Measurements from ENCODE around the gene KCTD20. TPM values are rescaled to one million over a fixed set of nuclear protein-coding genes. Genes with fewer than 3 reads are reported as not detected.

Gene KCTD20
- total and polyA plus RNA-seq, 9 of the 15 experiments (the other 6 are each of a cell fraction or from before 2014, with no cell fraction given), result 28.9 to 160 (median 70.6) TPM

DNA sequence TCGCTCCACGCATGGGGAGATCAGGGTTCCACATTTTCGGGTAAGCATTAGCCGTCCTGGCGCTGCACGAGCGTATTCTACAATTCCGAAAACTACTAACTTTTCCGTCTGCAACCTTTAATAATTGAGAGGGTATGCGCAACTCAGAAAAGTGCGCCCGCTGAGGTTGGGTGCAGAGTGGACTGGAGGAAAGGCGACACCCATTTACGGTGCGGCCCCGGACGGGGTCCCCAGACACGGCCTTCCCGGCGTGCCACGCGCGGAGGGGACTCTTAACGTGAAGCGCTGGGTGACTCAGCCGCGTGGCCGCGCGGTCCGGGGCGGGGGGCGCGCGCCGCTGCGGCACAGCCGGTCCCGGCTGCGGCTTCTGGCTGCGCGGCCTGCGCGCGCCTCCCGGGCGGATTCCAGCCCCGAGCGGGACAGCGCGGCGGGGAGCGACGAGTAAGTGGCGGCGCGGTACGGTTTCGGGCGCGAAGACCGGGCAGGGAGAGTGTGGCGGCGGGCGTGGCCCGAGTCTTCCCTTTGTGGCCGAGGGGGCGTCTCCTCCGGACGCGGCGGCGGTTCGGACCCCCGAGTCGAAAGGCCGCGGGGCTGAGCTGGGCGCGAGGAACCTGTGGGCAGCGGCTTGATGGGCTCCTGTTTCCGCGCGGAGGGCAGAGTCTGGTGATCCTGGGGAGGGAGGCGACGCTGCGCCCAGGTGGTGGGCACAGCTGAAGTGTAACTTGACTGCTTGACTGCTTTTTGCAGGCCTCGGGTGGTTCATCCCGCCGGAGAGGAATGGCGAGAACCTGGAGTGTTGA lies at the start of gene KCTD20, which contains the start of gene PXT1 (continued):
- TF ChIP-seq, protein P1, sequence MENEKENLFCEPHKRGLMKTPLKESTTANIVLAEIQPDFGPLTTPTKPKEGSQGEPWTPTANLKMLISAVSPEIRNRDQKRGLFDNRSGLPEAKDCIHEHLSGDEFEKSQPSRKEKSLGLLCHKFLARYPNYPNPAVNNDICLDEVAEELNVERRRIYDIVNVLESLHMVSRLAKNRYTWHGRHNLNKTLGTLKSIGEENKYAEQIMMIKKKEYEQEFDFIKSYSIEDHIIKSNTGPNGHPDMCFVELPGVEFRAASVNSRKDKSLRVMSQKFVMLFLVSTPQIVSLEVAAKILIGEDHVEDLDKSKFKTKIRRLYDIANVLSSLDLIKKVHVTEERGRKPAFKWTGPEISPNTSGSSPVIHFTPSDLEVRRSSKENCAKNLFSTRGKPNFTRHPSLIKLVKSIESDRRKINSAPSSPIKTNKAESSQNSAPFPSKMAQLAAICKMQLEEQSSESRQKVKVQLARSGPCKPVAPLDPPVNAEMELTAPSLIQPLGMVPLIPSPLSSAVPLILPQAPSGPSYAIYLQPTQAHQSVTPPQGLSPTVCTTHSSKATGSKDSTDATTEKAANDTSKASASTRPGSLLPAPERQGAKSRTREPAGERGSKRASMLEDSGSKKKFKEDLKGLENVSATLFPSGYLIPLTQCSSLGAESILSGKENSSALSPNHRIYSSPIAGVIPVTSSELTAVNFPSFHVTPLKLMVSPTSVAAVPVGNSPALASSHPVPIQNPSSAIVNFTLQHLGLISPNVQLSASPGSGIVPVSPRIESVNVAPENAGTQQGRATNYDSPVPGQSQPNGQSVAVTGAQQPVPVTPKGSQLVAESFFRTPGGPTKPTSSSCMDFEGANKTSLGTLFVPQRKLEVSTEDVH (IDR thresholded peaks at IDR 0.05; ENCODE audit: low read depth, partially characterized antibody), result no peak
- no peak for TF ChIP-seq SRSF1 (IDR thresholded peaks at IDR 0.05; ENCODE audit: low read depth, low read length)
- no peak for TF ChIP-seq POLR3G (IDR thresholded peaks at IDR 0.05; ENCODE audit: extremely low read depth, insufficient read length, insufficient replicate concordance)
- TF ChIP-seq, protein P2, sequence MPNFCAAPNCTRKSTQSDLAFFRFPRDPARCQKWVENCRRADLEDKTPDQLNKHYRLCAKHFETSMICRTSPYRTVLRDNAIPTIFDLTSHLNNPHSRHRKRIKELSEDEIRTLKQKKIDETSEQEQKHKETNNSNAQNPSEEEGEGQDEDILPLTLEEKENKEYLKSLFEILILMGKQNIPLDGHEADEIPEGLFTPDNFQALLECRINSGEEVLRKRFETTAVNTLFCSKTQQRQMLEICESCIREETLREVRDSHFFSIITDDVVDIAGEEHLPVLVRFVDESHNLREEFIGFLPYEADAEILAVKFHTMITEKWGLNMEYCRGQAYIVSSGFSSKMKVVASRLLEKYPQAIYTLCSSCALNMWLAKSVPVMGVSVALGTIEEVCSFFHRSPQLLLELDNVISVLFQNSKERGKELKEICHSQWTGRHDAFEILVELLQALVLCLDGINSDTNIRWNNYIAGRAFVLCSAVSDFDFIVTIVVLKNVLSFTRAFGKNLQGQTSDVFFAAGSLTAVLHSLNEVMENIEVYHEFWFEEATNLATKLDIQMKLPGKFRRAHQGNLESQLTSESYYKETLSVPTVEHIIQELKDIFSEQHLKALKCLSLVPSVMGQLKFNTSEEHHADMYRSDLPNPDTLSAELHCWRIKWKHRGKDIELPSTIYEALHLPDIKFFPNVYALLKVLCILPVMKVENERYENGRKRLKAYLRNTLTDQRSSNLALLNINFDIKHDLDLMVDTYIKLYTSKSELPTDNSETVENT (CRISPR knock-in tag; IDR thresholded peaks at IDR 0.05), result peak; percentile 95
- TF ChIP-seq, protein P3, sequence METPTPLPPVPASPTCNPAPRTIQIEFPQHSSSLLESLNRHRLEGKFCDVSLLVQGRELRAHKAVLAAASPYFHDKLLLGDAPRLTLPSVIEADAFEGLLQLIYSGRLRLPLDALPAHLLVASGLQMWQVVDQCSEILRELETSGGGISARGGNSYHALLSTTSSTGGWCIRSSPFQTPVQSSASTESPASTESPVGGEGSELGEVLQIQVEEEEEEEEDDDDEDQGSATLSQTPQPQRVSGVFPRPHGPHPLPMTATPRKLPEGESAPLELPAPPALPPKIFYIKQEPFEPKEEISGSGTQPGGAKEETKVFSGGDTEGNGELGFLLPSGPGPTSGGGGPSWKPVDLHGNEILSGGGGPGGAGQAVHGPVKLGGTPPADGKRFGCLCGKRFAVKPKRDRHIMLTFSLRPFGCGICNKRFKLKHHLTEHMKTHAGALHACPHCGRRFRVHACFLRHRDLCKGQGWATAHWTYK (CRISPR knock-in tag; IDR thresholded peaks at IDR 0.05), result peak; percentile 83
- TF ChIP-seq, protein P4, sequence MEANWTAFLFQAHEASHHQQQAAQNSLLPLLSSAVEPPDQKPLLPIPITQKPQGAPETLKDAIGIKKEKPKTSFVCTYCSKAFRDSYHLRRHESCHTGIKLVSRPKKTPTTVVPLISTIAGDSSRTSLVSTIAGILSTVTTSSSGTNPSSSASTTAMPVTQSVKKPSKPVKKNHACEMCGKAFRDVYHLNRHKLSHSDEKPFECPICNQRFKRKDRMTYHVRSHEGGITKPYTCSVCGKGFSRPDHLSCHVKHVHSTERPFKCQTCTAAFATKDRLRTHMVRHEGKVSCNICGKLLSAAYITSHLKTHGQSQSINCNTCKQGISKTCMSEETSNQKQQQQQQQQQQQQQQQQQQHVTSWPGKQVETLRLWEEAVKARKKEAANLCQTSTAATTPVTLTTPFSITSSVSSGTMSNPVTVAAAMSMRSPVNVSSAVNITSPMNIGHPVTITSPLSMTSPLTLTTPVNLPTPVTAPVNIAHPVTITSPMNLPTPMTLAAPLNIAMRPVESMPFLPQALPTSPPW (CRISPR knock-in tag; IDR thresholded peaks at IDR 0.05), result peak; percentile 90
- TF ChIP-seq FIP1L1 (IDR thresholded peaks at IDR 0.05; ENCODE audit: low read depth, low read length, poor library complexity, severe bottlenecking), result peak; percentile 83
- no peak for TF ChIP-seq FUS (optimal IDR thresholded peaks at IDR 0.05; ENCODE audit: low read depth, low read length)
- TF ChIP-seq, protein P5, sequence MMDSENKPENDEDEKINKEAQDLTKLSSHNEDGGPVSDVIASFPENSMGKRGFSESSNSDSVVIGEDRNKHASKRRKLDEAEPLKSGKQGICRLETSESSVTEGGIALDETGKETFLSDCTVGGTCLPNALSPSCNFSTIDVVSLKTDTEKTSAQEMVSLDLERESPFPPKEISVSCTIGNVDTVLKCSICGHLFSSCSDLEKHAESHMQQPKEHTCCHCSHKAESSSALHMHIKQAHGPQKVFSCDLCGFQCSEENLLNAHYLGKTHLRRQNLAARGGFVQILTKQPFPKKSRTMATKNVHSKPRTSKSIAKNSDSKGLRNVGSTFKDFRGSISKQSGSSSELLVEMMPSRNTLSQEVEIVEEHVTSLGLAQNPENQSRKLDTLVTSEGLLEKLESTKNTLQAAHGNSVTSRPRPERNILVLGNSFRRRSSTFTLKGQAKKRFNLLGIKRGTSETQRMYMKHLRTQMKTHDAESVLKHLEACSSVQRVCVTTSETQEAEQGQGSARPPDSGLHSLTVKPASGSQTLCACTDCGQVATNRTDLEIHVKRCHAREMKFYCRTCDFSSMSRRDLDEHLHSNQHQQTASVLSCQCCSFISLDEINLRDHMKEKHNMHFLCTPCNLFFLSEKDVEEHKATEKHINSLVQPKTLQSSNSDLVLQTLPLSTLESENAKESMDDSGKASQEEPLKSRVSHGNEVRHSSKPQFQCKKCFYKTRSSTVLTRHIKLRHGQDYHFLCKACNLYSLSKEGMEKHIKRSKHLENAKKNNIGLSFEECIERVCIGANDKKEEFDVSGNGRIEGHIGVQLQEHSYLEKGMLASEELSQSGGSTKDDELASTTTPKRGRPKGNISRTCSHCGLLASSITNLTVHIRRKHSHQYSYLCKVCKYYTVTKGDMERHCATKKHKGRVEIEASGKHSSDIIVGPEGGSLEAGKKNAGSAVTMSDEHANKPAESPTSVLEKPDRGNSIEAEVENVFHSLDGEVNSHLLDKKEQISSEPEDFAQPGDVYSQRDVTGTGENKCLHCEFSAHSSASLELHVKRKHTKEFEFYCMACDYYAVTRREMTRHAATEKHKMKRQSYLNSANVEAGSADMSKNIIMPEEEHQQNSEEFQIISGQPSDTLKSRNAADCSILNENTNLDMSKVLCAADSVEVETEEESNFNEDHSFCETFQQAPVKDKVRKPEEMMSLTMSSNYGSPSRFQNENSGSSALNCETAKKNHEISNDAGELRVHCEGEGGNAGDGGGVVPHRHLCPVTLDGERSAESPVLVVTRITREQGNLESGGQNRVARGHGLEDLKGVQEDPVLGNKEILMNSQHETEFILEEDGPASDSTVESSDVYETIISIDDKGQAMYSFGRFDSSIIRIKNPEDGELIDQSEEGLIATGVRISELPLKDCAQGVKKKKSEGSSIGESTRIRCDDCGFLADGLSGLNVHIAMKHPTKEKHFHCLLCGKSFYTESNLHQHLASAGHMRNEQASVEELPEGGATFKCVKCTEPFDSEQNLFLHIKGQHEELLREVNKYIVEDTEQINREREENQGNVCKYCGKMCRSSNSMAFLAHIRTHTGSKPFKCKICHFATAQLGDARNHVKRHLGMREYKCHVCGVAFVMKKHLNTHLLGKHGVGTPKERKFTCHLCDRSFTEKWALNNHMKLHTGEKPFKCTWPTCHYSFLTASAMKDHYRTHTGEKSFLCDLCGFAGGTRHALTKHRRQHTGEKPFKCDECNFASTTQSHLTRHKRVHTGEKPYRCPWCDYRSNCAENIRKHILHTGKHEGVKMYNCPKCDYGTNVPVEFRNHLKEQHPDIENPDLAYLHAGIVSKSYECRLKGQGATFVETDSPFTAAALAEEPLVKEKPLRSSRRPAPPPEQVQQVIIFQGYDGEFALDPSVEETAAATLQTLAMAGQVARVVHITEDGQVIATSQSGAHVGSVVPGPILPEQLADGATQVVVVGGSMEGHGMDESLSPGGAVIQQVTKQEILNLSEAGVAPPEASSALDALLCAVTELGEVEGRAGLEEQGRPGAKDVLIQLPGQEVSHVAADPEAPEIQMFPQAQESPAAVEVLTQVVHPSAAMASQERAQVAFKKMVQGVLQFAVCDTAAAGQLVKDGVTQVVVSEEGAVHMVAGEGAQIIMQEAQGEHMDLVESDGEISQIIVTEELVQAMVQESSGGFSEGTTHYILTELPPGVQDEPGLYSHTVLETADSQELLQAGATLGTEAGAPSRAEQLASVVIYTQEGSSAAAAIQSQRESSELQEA (IDR thresholded peaks at IDR 0.05; ENCODE audit: low read depth), result no peak
